ENCODE results near the gene ITGAL. TPM values are rescaled to one million over a fixed set of nuclear protein-coding genes. Genes with fewer than 3 reads are reported as not detected.

ITGAL gene
- total RNA-seq, 1 experiment from 2014 or later = not detected

DNA sequence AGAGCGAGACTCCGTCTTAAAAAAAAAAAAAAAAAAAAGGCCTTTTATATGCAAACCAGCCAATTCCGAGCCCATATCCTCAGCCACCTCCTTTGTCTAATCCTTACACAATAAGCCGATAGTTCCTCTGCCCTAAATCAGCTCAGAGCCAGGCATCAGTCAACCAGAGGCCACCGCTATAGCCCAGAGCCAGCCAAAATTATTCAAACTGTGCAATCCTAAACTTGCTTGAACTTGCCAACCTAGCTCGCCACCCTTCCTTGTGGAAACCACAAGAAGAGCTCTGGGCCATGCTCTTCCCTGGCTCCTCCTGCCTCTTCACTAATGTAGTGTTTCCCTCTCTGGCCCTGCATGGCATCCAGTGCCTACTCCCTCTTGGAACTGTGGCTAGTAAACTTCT is 17.7 kb downstream of the ITGAL start:
- POLR2A ChIA-PET (ENCODE audit: low non-redundant PET) = no interaction called here
- intact Hi-C loops (cut with micrococcal nuclease; ENCODE audit: unreplicated experiment) = loop anchor here (10.0 kb wide), 1 partner anchor 45 kb away; the partner anchor contains the start of gene SEPHS2
- no TSS peak for BruUV-seq (replicated peaks)

DNA sequence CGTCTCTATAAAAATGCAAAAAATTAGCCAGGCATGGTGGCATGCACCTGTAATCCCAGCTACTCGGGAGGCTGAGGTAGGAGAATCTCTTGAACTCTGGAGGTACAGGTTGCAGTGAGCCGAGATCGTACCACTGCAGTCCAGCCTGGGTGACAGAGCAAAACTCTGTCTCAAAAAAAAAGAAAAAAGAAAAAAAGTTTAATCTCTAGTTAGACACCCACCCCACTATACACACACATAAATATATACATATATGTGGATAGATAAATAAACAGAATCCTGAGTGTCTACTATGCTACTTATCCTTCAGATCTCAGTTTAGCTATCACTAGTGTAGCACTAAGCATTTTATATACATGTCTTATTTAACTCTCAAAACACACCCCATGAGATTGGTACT is 18.7 kb downstream of the ITGAL start:
- H3K9me3 ChIP-seq (ENCODE audit: low read depth, low read length, poor library complexity, severe bottlenecking) = no peaks in the 10 kb centered on the region
- no peak overlapping the region for H3K27ac ChIP-seq (ENCODE audit: low read depth, low read length, poor library complexity, severe bottlenecking)
- H3K36me3 ChIP-seq (ENCODE audit: insufficient read depth, low read length, poor library complexity, severe bottlenecking) = no peaks in the 10 kb centered on the region
- H3K4me3 ChIP-seq (ENCODE audit: low read depth, low read length, poor library complexity, severe bottlenecking) = no peak overlapping the region
- ChIA-PET CTCF (interaction anchor here (1.3 to 1.4 kb wide), 2 partner anchors 61 to 67 kb away, joined by 3 to 6 read pairs; partner anchors contain the start of gene DCTPP1), POLR2A (ENCODE audit: low non-redundant PET) (no interaction called here)
- TF ChIP-seq EZH2 (IDR thresholded peaks at IDR 0.05; ENCODE audit: borderline replicate concordance, low read depth, low read length, poor library complexity, severe bottlenecking) = no peak
- TF ChIP-seq, protein P1, sequence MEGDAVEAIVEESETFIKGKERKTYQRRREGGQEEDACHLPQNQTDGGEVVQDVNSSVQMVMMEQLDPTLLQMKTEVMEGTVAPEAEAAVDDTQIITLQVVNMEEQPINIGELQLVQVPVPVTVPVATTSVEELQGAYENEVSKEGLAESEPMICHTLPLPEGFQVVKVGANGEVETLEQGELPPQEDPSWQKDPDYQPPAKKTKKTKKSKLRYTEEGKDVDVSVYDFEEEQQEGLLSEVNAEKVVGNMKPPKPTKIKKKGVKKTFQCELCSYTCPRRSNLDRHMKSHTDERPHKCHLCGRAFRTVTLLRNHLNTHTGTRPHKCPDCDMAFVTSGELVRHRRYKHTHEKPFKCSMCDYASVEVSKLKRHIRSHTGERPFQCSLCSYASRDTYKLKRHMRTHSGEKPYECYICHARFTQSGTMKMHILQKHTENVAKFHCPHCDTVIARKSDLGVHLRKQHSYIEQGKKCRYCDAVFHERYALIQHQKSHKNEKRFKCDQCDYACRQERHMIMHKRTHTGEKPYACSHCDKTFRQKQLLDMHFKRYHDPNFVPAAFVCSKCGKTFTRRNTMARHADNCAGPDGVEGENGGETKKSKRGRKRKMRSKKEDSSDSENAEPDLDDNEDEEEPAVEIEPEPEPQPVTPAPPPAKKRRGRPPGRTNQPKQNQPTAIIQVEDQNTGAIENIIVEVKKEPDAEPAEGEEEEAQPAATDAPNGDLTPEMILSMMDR (conservative IDR thresholded peaks at IDR 0.05; ENCODE audit: low read depth, low read length) = no peak
- BruUV-seq (replicated peaks) = no TSS peak
- H3K27me3 ChIP-seq (replicated peaks; ENCODE audit: insufficient read depth, low read depth, low read length, poor library complexity) = no peaks in the 10 kb centered on the region
- no peak for DNase-seq (ENCODE audit: low spot score)
- no peaks in the 10 kb centered on the region for H3K4me1 ChIP-seq (ENCODE audit: insufficient read depth, low read length, poor library complexity, severe bottlenecking)
- intact Hi-C loops (cut with micrococcal nuclease; ENCODE audit: unreplicated experiment) = loop anchor here (10.0 kb wide), 1 partner anchor 46 kb away; the partner anchor contains the start of gene SEPHS2

More for the DNA sequence above, 17.7 kb downstream of the ITGAL start:
- no peak for TF ChIP-seq EZH2 (IDR thresholded peaks at IDR 0.05; ENCODE audit: borderline replicate concordance, low read depth, low read length, poor library complexity, severe bottlenecking)
- TF ChIP-seq, protein P1 (conservative IDR thresholded peaks at IDR 0.05; ENCODE audit: low read depth, low read length) = no peak
- CTCF ChIA-PET = no interaction called here
- Histone ChIP-seq H3K4me1 (ENCODE audit: insufficient read depth, low read length, poor library complexity, severe bottlenecking) (no peaks in the 10 kb centered on the region), H3K4me3 (ENCODE audit: low read depth, low read length, poor library complexity, severe bottlenecking) (no peak overlapping the region), H3K27ac (ENCODE audit: low read depth, low read length, poor library complexity, severe bottlenecking) (no peak overlapping the region), H3K36me3 (ENCODE audit: insufficient read depth, low read length, poor library complexity, severe bottlenecking) (no peaks in the 10 kb centered on the region), H3K9me3 (ENCODE audit: low read depth, low read length, poor library complexity, severe bottlenecking) (no peaks in the 10 kb centered on the region), H3K27me3 (replicated peaks; ENCODE audit: insufficient read depth, low read depth, low read length, poor library complexity) (no peaks in the 10 kb centered on the region)
- no peak for DNase-seq (ENCODE audit: low spot score)

DNA sequence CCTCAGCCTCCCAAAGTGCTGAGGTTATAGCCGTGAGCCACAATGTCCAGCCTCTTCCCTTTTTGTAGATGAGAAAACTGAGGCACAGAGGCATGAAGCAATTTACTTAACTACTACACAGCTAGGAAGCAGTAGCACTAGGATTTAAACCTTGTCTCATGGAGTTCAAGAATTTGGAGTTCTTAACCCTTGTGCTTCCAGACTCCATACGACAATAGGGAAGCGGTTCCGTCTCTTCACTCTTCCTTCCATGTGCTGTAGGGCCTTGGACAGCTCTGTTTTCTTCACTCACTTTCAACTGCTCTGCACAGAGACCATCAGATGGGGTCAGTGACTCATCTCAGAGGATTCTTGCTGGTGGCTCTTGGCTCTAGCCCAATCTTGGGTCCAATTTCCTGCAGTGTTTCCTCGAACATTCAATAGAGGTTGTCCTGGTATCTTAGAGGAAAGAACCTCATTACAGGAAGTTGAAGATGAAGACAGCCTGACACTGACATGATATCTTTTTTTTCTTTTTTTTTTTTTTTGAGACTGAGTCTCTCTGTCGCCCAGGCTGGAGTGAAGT is 19.3 kb downstream of the ITGAL start:
- BruUV-seq (replicated peaks) = no TSS peak
- Histone ChIP-seq H3K4me3 (ENCODE audit: low read depth, low read length, poor library complexity, severe bottlenecking) (no peak overlapping the region), H3K27me3 (replicated peaks; ENCODE audit: insufficient read depth, low read depth, low read length, poor library complexity) (no peaks in the 10 kb centered on the region), H3K9me3 (ENCODE audit: low read depth, low read length, poor library complexity, severe bottlenecking) (no peaks in the 10 kb centered on the region), H3K27ac (ENCODE audit: low read depth, low read length, poor library complexity, severe bottlenecking) (no peak overlapping the region), H3K4me1 (ENCODE audit: insufficient read depth, low read length, poor library complexity, severe bottlenecking) (no peaks in the 10 kb centered on the region), H3K36me3 (ENCODE audit: insufficient read depth, low read length, poor library complexity, severe bottlenecking) (no peaks in the 10 kb centered on the region)
- ChIA-PET POLR2A (ENCODE audit: low non-redundant PET) (no interaction called here), CTCF (interaction anchor here (0.6 to 1.4 kb wide), 3 partner anchors 23 to 67 kb away, joined by 3 to 6 read pairs (median 3); partner anchors contain the start of gene DCTPP1)
- intact Hi-C loops (cut with micrococcal nuclease; ENCODE audit: unreplicated experiment) = loop anchor here (10.0 kb wide), 1 partner anchor 47 kb away; the partner anchor contains the start of gene SEPHS2
- TF ChIP-seq, protein P1 (conservative IDR thresholded peaks at IDR 0.05; ENCODE audit: low read depth, low read length) = no peak
- TF ChIP-seq EZH2 (IDR thresholded peaks at IDR 0.05; ENCODE audit: borderline replicate concordance, low read depth, low read length, poor library complexity, severe bottlenecking) = no peak
- DNase-seq (ENCODE audit: low spot score) = peak; percentile 86

All from A673 (cell line).